Measurements from ENCODE around the gene TSEN34. TPM values are rescaled to one million over a fixed set of nuclear protein-coding genes. Genes with fewer than 3 reads are reported as not detected.

The TSEN34 gene
- total RNA-seq, 1 donor from 2014 or later: 67.9 TPM

- Mint-ChIP-seq H3K4me1 (peaks cover 12% of the 10 kb centered on the region), H3K4me3 (peak overlapping the region; percentile 65), H3K9me3 (no peaks in the 10 kb centered on the region), H3K27me3 (ENCODE audit: low read depth) (peaks cover 3% of the 10 kb centered on the region), H3K27ac (ENCODE audit: unreplicated experiment) (no peak overlapping the region), H3K36me3 (ENCODE audit: low read depth) (peaks cover 9% of the 10 kb centered on the region)
- no peak for DNase-seq (ENCODE audit: low read depth, low spot score)
- TF ChIP-seq CTCF (conservative IDR thresholded peaks at IDR 0.05): no peak
These were observed 37.3 kb upstream of the TSEN34 start for GRCh38 chr19:54153731-54154326.

- no peak overlapping the region for H3K27ac Mint-ChIP-seq (ENCODE audit: unreplicated experiment)
- peaks cover 21% of the 10 kb centered on the region for H3K4me1 Mint-ChIP-seq
- H3K36me3 Mint-ChIP-seq (ENCODE audit: low read depth): peaks cover 13% of the 10 kb centered on the region
- no peaks in the 10 kb centered on the region for H3K9me3 Mint-ChIP-seq
- DNase-seq (ENCODE audit: low read depth, low spot score): no peak
- peaks cover 7% of the 10 kb centered on the region for H3K27me3 Mint-ChIP-seq (ENCODE audit: low read depth)
- peak overlapping the region; percentile 65 for H3K4me3 Mint-ChIP-seq
- TF ChIP-seq CTCF (conservative IDR thresholded peaks at IDR 0.05): no peak
These were observed 36.3 kb upstream of the TSEN34 start for GRCh38 chr19:54154603-54155345.

GRCh38 chr19:54155694-54156093 is 35.4 kb upstream of the TSEN34 start:
- peaks cover 16% of the 10 kb centered on the region for H3K36me3 Mint-ChIP-seq (ENCODE audit: low read depth)
- H3K4me1 Mint-ChIP-seq: peaks cover 29% of the 10 kb centered on the region
- H3K9me3 Mint-ChIP-seq: no peaks in the 10 kb centered on the region
- H3K27ac Mint-ChIP-seq (ENCODE audit: unreplicated experiment): peak overlapping the region; percentile 35
- H3K4me3 Mint-ChIP-seq: peak overlapping the region; percentile 47
- no peak for TF ChIP-seq CTCF (conservative IDR thresholded peaks at IDR 0.05)
- DNase-seq (ENCODE audit: low read depth, low spot score): no peak
- peaks cover 10% of the 10 kb centered on the region for H3K27me3 Mint-ChIP-seq (ENCODE audit: low read depth)

GRCh38 chr19:54156490-54156889 is 34.6 kb upstream of the TSEN34 start:
- peak overlapping the region; percentile 16 for H3K27ac Mint-ChIP-seq (ENCODE audit: unreplicated experiment)
- DNase-seq (ENCODE audit: low read depth, low spot score): no peak
- peaks cover 12% of the 10 kb centered on the region for H3K36me3 Mint-ChIP-seq (ENCODE audit: low read depth)
- peak overlapping the region; percentile 78 for H3K4me3 Mint-ChIP-seq
- peaks cover 34% of the 10 kb centered on the region for H3K4me1 Mint-ChIP-seq
- TF ChIP-seq CTCF (conservative IDR thresholded peaks at IDR 0.05): no peak
- H3K9me3 Mint-ChIP-seq: no peaks in the 10 kb centered on the region
- peaks cover 7% of the 10 kb centered on the region for H3K27me3 Mint-ChIP-seq (ENCODE audit: low read depth)

GRCh38 chr19:54156953-54157352 is 34.2 kb upstream of the TSEN34 start:
- H3K36me3 Mint-ChIP-seq (ENCODE audit: low read depth): peaks cover 12% of the 10 kb centered on the region
- peak overlapping the region; percentile 16 for H3K27ac Mint-ChIP-seq (ENCODE audit: unreplicated experiment)
- peak overlapping the region; percentile 78 for H3K4me3 Mint-ChIP-seq
- peaks cover 7% of the 10 kb centered on the region for H3K27me3 Mint-ChIP-seq (ENCODE audit: low read depth)
- DNase-seq (ENCODE audit: low read depth, low spot score): no peak
- H3K4me1 Mint-ChIP-seq: peaks cover 34% of the 10 kb centered on the region
- no peak for TF ChIP-seq CTCF (conservative IDR thresholded peaks at IDR 0.05)
- H3K9me3 Mint-ChIP-seq: no peaks in the 10 kb centered on the region

Data from neural crest cell (in vitro differentiated cells).